ENCODE measurements around the gene COL23A1.

Gene COL23A1

GRCh38 chr5:178421699-178422399, 168.3 kb downstream of the COL23A1 start:
- no peak for DNase-seq (ENCODE audit: low read depth)

- no peak for DNase-seq (ENCODE audit: low read depth)
These were observed 169.1 kb downstream of the COL23A1 start for GRCh38 chr5:178421128-178421527.

- DNase-seq (ENCODE audit: low read depth) = no peak
These were observed 169.8 kb downstream of the COL23A1 start for GRCh38 chr5:178420354-178420781.

GRCh38 chr5:178419651-178420050, 170.5 kb downstream of the COL23A1 start:
- DNase-seq (ENCODE audit: low read depth) = no peak

- DNase-seq (ENCODE audit: low read depth) = no peak
These were observed 171.0 kb downstream of the COL23A1 start for GRCh38 chr5:178419196-178419595.

- no peak for DNase-seq (ENCODE audit: low read depth)
These were observed 171.7 kb downstream of the COL23A1 start for GRCh38 chr5:178418471-178419010.

GRCh38 chr5:178418031-178418430, 172.2 kb downstream of the COL23A1 start:
- DNase-seq (ENCODE audit: low read depth) = no peak

GRCh38 chr5:178417391-178417811, 172.8 kb downstream of the COL23A1 start:
- no peak for DNase-seq (ENCODE audit: low read depth)

- no peak for DNase-seq (ENCODE audit: low read depth)
These were observed 173.3 kb downstream of the COL23A1 start for GRCh38 chr5:178416919-178417318.

- DNase-seq (ENCODE audit: low read depth) = no peak
These were observed 173.8 kb downstream of the COL23A1 start for GRCh38 chr5:178416206-178416882.

- no peak for DNase-seq (ENCODE audit: low read depth)
These were observed 174.8 kb downstream of the COL23A1 start for GRCh38 chr5:178415353-178415752.

GRCh38 chr5:178413988-178414387, 176.2 kb downstream of the COL23A1 start:
- no peak for DNase-seq (ENCODE audit: low read depth)

GRCh38 chr5:178411083-178411482, 179.1 kb downstream of the COL23A1 start:
- no peak for DNase-seq (ENCODE audit: low read depth)

GRCh38 chr5:178407646-178408045, 182.5 kb downstream of the COL23A1 start:
- no peak for DNase-seq (ENCODE audit: low read depth)

- no peak for DNase-seq (ENCODE audit: low read depth)
These were observed 185.2 kb downstream of the COL23A1 start for GRCh38 chr5:178404987-178405386.

- no peak for DNase-seq (ENCODE audit: low read depth)
These were observed 186.1 kb downstream of the COL23A1 start for GRCh38 chr5:178403956-178404600.

GRCh38 chr5:178403351-178403750, 186.8 kb downstream of the COL23A1 start:
- DNase-seq (ENCODE audit: low read depth) = no peak

- no peak for DNase-seq (ENCODE audit: low read depth)
These were observed 190.5 kb downstream of the COL23A1 start for GRCh38 chr5:178399701-178400095.

- no peak for DNase-seq (ENCODE audit: low read depth)
These were observed 191.1 kb downstream of the COL23A1 start for GRCh38 chr5:178398901-178399700.

GRCh38 chr5:178396796-178397720, 193.1 kb downstream of the COL23A1 start:
- DNase-seq (ENCODE audit: low read depth) = no peak

- DNase-seq (ENCODE audit: low read depth) = no peak
These were observed 196.1 kb downstream of the COL23A1 start for GRCh38 chr5:178394074-178394473.

Measured in T follicular helper cell (primary cell).